ENCODE measurements around the gene ADGRD1. TPM values are rescaled to one million over a fixed set of nuclear protein-coding genes. Genes with fewer than 3 reads are reported as not detected.
"Not testable (repeated sequence)": the region's sequence is repeated elsewhere in the genome, so short reads cannot be mapped to it uniquely, and the experiment has no call there.

Gene ADGRD1
- total RNA-seq, 1 donor from 2014 or later = 11.0 TPM

GRCh38 chr12:131128556-131128955 lies 174.8 kb downstream of the ADGRD1 start:
- Mint-ChIP-seq H3K4me3 (no peak overlapping the region), H3K9me3 (no peaks in the 10 kb centered on the region), H3K27ac (no peak overlapping the region), H3K27me3 (peaks cover 15% of the 10 kb centered on the region), H3K4me1 (ENCODE audit: unreplicated experiment) (peaks cover 19% of the 10 kb centered on the region), H3K36me3 (no peaks in the 10 kb centered on the region)
- DNase-seq (ENCODE audit: extremely low spot score, unreplicated experiment) = no peak
- no peak for TF ChIP-seq CTCF (conservative IDR thresholded peaks at IDR 0.05)

DNA sequence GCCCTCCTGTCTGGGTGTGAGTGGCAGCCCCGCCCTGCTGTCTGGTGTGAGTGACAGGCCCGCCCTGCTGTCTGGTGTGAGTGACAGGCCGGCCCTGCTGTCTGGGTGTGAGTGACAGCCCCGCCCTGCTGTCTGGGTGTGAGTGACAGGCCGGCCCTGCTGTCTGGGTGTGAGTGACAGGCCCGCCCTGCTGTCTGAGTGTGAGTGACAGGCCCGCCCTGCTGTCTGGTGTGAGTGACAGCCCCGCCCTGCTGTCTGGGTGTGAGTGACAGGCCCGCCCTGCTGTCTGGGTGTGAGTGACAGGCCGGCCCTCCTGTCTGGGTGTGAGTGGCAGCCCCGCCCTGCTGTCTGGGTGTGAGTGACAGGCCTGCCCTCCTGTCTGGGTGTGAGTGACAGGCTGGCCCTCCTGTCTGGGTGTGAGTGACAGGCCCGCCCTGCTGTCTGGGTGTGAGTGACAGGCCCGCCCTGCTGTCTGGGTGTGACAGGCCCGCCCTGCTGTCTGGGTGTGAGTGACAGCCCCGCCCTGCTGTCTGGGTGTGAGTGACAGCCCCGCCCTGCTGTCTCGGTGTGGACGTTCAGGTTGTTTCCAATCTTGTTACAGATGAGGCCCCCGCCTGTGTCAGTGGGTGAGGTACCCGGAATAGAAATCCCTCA lies 175.4 kb downstream of the ADGRD1 start:
- Mint-ChIP-seq H3K27me3 (peaks cover 18% of the 10 kb centered on the region), H3K4me1 (ENCODE audit: unreplicated experiment) (peaks cover 19% of the 10 kb centered on the region)
- not testable (repeated sequence) for H3K4me3 Mint-ChIP-seq; DNase-seq (ENCODE audit: extremely low spot score, unreplicated experiment); H3K36me3 Mint-ChIP-seq; H3K27ac Mint-ChIP-seq; H3K9me3 Mint-ChIP-seq

GRCh38 chr12:131129839-131130238 lies 176.1 kb downstream of the ADGRD1 start:
- no peaks in the 10 kb centered on the region for H3K36me3 Mint-ChIP-seq
- H3K4me3 Mint-ChIP-seq = no peak overlapping the region
- H3K27ac Mint-ChIP-seq = peak overlapping the region; percentile 37
- H3K27me3 Mint-ChIP-seq = peaks cover 18% of the 10 kb centered on the region
- H3K4me1 Mint-ChIP-seq (ENCODE audit: unreplicated experiment) = peaks cover 19% of the 10 kb centered on the region
- no peaks in the 10 kb centered on the region for H3K9me3 Mint-ChIP-seq
- DNase-seq (ENCODE audit: extremely low spot score, unreplicated experiment) = peak; percentile 64
- TF ChIP-seq CTCF (conservative IDR thresholded peaks at IDR 0.05) = no peak

- Mint-ChIP-seq H3K36me3 (no peaks in the 10 kb centered on the region), H3K9me3 (no peaks in the 10 kb centered on the region), H3K4me3 (no peak overlapping the region), H3K27ac (peak overlapping the region; percentile 37), H3K27me3 (peaks cover 18% of the 10 kb centered on the region), H3K4me1 (ENCODE audit: unreplicated experiment) (peaks cover 19% of the 10 kb centered on the region)
- no peak for TF ChIP-seq CTCF (conservative IDR thresholded peaks at IDR 0.05)
- peak; percentile 63 for DNase-seq (ENCODE audit: extremely low spot score, unreplicated experiment)
Measured at GRCh38 chr12:131130311-131130911, 176.7 kb downstream of the ADGRD1 start.

- peak; percentile 69 for DNase-seq (ENCODE audit: extremely low spot score, unreplicated experiment)
- peaks cover 19% of the 10 kb centered on the region for H3K4me1 Mint-ChIP-seq (ENCODE audit: unreplicated experiment)
- no peak overlapping the region for H3K4me3 Mint-ChIP-seq
- no peaks in the 10 kb centered on the region for H3K36me3 Mint-ChIP-seq
- peaks cover 18% of the 10 kb centered on the region for H3K27me3 Mint-ChIP-seq
- no peak overlapping the region for H3K27ac Mint-ChIP-seq
- no peak for TF ChIP-seq CTCF (conservative IDR thresholded peaks at IDR 0.05)
- no peaks in the 10 kb centered on the region for H3K9me3 Mint-ChIP-seq
Measured at GRCh38 chr12:131131077-131131807, 177.5 kb downstream of the ADGRD1 start.

DNA sequence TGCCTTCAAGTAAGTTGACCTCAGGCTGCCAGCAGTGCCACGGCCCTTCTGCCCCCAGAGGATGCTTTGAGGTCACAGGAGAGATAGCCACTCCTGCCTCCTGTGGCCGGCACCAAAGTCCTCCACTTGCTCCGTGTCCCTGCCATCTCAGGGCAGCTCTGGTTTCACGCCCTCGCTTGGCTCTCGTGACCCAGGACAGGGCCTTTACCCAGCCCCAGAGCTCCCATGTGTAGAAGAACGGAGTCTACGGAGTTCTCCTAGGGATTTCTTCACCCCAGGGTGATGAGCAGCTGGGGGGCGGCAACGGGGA lies 178.1 kb downstream of the ADGRD1 start:
- no peak overlapping the region for H3K27ac Mint-ChIP-seq
- no peak for TF ChIP-seq CTCF (conservative IDR thresholded peaks at IDR 0.05)
- no peaks in the 10 kb centered on the region for H3K9me3 Mint-ChIP-seq
- H3K36me3 Mint-ChIP-seq = no peaks in the 10 kb centered on the region
- peaks cover 18% of the 10 kb centered on the region for H3K27me3 Mint-ChIP-seq
- peaks cover 19% of the 10 kb centered on the region for H3K4me1 Mint-ChIP-seq (ENCODE audit: unreplicated experiment)
- H3K4me3 Mint-ChIP-seq = no peak overlapping the region
- DNase-seq (ENCODE audit: extremely low spot score, unreplicated experiment) = peak; percentile 40
